Endodermal cell (in vitro differentiated cells): ENCODE measurements around the gene PNPLA4. TPM values are rescaled to one million over a fixed set of nuclear protein-coding genes. Genes with fewer than 3 reads are reported as not detected.

Experiments
- DNase-seq: peaks from one replicate; pipeline ENCODE4 v3.0.0-alpha.2; 2017
- H3K27ac ChIP-seq: 2 replicates; pipeline ENCODE4 v1.5.1; 2013; ENCODE audit warnings: mild to moderate bottlenecking, low read depth, low read length, moderate library complexity
- H3K27me3 ChIP-seq: 2 replicates; pipeline ENCODE4 v1.6.1; 2013; ENCODE audit warnings: mild to moderate bottlenecking, low read length, moderate library complexity; ENCODE audit not compliant: insufficient read depth, control insufficient read depth, poor library complexity, severe bottlenecking
- H3K36me3 ChIP-seq: 2 replicates; pipeline ENCODE4 v1.7.0; 2013; ENCODE audit warnings: mild to moderate bottlenecking, low read length, moderate library complexity; ENCODE audit not compliant: control insufficient read depth, insufficient read depth
- H3K4me1 ChIP-seq: one replicate; pipeline ENCODE4 v1.7.0; 2013; ENCODE audit warnings: low read length; ENCODE audit not compliant: control insufficient read depth, insufficient read depth
- H3K4me3 ChIP-seq: 2 replicates; pipeline ENCODE4 v1.5.1; 2013; ENCODE audit warnings: mild to moderate bottlenecking, low read length, moderate library complexity
- H3K9ac ChIP-seq: 2 replicates; pipeline ENCODE4 v1.6.1; 2013; ENCODE audit warnings: mild to moderate bottlenecking, low read length, moderate library complexity; ENCODE audit not compliant: poor library complexity, severe bottlenecking; ENCODE audit errors: extremely low read depth
- H3K9me3 ChIP-seq: 2 replicates; pipeline ENCODE4 v1.6.1; 2013; ENCODE audit warnings: mild to moderate bottlenecking, low read length, moderate library complexity; ENCODE audit not compliant: control insufficient read depth
- H3K27ac Mint-ChIP-seq: 2 replicates; pipeline ENCODE4 v1.8.0; 2020; ENCODE audit warnings: mixed read lengths
- H3K27me3 Mint-ChIP-seq: 2 replicates; pipeline ENCODE4 v1.8.0; 2021; ENCODE audit warnings: mild to moderate bottlenecking, mixed read lengths; ENCODE audit not compliant: insufficient read depth
- H3K36me3 Mint-ChIP-seq: 2 replicates; pipeline ENCODE4 v1.8.0; 2020; ENCODE audit warnings: low read depth, mixed read lengths
- H3K4me1 Mint-ChIP-seq: 2 replicates; pipeline ENCODE4 v1.8.0; 2020; ENCODE audit warnings: mixed read lengths
- H3K4me3 Mint-ChIP-seq: 2 replicates; pipeline ENCODE4 v1.8.0; 2020; ENCODE audit warnings: mild to moderate bottlenecking, moderate library complexity, mixed read lengths
- H3K9me3 Mint-ChIP-seq: 2 replicates; pipeline ENCODE4 v1.8.0; 2020; ENCODE audit warnings: mild to moderate bottlenecking, mixed read lengths
- WGBS, 2 experiments: methylation state at CpG; one replicate each; pipeline versions ENCODE4 v1.1.5 to v1.1.7; 2013; ENCODE audit warnings: missing lambda C conversion rate in 2 of 2, mixed read lengths in 1 of 2; ENCODE audit not compliant: insufficient coverage in 1 of 2, insufficient read length in 1 of 2; 5-methylcytosine and 5-hydroxymethylcytosine counted together
- total RNA-seq, 2 donors: library from RNA; stranded (reverse); fragmentation: NEBNext Ultra II Directional in 1 of 2; extraction: Animal tissue kit (Norgen Biotek cat#: 25700) in 1 of 2; gene quantifications; 2 replicates in 1 of 2; 3 replicates in 1 of 2; pipeline ENCODE4 v1.2.1, GENCODE V29; 2021
- TF ChIP-seq, protein P1 (sequence below): fragments of 200-600 bp; sonication (generic); conservative IDR thresholded peaks from 2 replicates; pipeline ENCODE4 v1.5.0; 2021; ENCODE audit warnings: antibody characterized with exemption, mild to moderate bottlenecking

PNPLA4 gene
- total RNA-seq, 2 donors from 2014 or later: 21.8 to 24.4 TPM

DNA sequence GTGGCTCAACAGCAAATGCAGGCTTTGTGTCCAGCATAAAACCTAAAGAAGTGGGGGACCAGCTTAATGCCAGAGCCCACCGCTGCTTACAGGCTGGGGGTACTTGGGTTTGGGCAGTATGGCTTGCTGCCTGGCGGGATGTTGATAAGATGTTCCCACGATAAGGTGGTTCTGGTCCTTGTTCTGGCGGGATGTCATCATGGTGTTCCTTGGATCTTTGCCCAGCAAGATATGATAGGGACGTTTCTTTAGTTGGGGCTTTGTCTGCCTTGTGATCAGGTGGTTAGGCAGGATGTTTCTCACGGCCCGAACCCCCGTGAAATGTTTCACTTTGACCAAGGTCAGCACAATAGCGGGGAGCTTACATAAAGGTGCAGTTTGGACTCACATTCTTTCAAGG lies 35.3 kb downstream of the PNPLA4 start:
- Histone ChIP-seq H3K9me3 (no peaks in the 10 kb centered on the region), H3K4me3 (no peak overlapping the region), H3K4me1 (no peaks in the 10 kb centered on the region), H3K27me3 (no peaks in the 10 kb centered on the region), H3K27ac (no peak overlapping the region), H3K36me3 (no peaks in the 10 kb centered on the region), H3K9ac (no peak overlapping the region)
- Mint-ChIP-seq H3K36me3 (peaks cover 3% of the 10 kb centered on the region), H3K4me1 (no peaks in the 10 kb centered on the region), H3K27me3 (no peaks in the 10 kb centered on the region), H3K9me3 (peaks cover 1% of the 10 kb centered on the region), H3K4me3 (no peak overlapping the region), H3K27ac (no peak overlapping the region)
- TF ChIP-seq, protein P1, sequence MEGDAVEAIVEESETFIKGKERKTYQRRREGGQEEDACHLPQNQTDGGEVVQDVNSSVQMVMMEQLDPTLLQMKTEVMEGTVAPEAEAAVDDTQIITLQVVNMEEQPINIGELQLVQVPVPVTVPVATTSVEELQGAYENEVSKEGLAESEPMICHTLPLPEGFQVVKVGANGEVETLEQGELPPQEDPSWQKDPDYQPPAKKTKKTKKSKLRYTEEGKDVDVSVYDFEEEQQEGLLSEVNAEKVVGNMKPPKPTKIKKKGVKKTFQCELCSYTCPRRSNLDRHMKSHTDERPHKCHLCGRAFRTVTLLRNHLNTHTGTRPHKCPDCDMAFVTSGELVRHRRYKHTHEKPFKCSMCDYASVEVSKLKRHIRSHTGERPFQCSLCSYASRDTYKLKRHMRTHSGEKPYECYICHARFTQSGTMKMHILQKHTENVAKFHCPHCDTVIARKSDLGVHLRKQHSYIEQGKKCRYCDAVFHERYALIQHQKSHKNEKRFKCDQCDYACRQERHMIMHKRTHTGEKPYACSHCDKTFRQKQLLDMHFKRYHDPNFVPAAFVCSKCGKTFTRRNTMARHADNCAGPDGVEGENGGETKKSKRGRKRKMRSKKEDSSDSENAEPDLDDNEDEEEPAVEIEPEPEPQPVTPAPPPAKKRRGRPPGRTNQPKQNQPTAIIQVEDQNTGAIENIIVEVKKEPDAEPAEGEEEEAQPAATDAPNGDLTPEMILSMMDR: no peak
- 79 to 87% methylated on average over 3 to 9 of the region's 9 CpGs for WGBS, 2 experiments
- no peak for DNase-seq

DNA sequence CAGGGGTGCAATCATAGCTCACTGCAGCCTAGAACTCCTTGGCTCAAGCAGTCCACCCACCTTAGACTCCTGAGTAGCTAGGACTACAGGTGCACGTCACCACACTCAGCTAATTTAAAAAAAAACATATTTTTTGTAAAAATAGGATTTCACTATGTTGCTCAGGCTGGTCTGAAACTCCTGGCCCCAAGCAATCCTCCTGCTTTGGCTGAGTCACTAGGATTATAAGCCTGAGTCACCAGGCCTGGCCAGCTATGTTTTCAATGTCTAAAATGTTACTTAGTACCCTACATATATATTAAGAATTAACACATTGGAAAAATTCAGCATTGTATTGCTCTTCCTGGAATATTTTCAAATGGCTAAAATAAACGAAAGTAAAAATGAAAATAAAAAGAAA lies 37.5 kb downstream of the PNPLA4 start:
- Mint-ChIP-seq H3K9me3 (peaks cover 1% of the 10 kb centered on the region), H3K27ac (no peak overlapping the region), H3K4me1 (no peaks in the 10 kb centered on the region), H3K36me3 (no peaks in the 10 kb centered on the region), H3K27me3 (no peaks in the 10 kb centered on the region), H3K4me3 (no peak overlapping the region)
- no peaks in the 10 kb centered on the region for H3K9me3 ChIP-seq
- H3K9ac ChIP-seq: no peak overlapping the region
- TF ChIP-seq, protein P1: no peak
- H3K4me3 ChIP-seq: no peak overlapping the region
- H3K4me1 ChIP-seq: no peaks in the 10 kb centered on the region
- no peak for DNase-seq
- no peaks in the 10 kb centered on the region for H3K27me3 ChIP-seq
- no peaks in the 10 kb centered on the region for H3K36me3 ChIP-seq
- H3K27ac ChIP-seq: no peak overlapping the region
- WGBS, 2 experiments: no CpG with 5 or more reads among the region's 2 CpGs

DNA sequence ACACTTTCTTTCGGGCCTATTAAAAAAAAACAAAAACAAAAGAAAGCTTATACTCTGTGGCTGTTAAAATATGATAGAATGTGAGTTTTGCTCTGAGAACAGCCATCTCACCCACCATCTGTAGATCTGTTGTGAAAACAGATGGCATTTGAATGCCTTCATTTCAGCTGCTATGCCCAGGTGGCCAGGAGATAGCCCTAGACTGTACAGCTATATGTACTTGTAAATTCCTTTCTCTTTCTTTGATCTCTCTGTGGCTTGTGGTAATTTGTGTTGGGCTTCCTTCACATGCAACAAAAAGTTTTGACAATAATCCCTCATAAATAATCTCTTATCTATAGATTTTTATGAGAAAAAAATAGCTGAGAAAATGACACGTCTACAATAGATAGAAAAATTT lies 38.1 kb downstream of the PNPLA4 start:
- Mint-ChIP-seq H3K4me1 (no peaks in the 10 kb centered on the region), H3K27ac (no peak overlapping the region), H3K9me3 (peaks cover 1% of the 10 kb centered on the region), H3K4me3 (no peak overlapping the region), H3K36me3 (no peaks in the 10 kb centered on the region), H3K27me3 (no peaks in the 10 kb centered on the region)
- no peaks in the 10 kb centered on the region for H3K36me3 ChIP-seq
- no peak overlapping the region for H3K9ac ChIP-seq
- no peaks in the 10 kb centered on the region for H3K27me3 ChIP-seq
- no peak for DNase-seq
- H3K4me1 ChIP-seq: no peaks in the 10 kb centered on the region
- TF ChIP-seq, protein P1: no peak
- no peak overlapping the region for H3K4me3 ChIP-seq
- WGBS, 2 experiments: no CpG with 5 or more reads among the region's 2 CpGs
- H3K9me3 ChIP-seq: no peaks in the 10 kb centered on the region
- no peak overlapping the region for H3K27ac ChIP-seq
